Liver (tissue), 9 donors: ENCODE measurements around the gene TBX19. TPM values are rescaled to one million over a fixed set of nuclear protein-coding genes. Genes with fewer than 3 reads are reported as not detected.

Source experiments
- DNase-seq: peaks from one replicate; pipeline ENCODE4 v3.0.0-alpha.2; 2017; ENCODE audit warnings: low spot score
- H3K27ac ChIP-seq, 2 donors: one replicate each; pipeline ENCODE4 v1.7.0; 2013; ENCODE audit warnings: inconsistent platforms in 2 of 2, low read length in 2 of 2, control low read depth in 1 of 2, low read depth in 1 of 2, mild to moderate bottlenecking in 1 of 2
- H3K27me3 ChIP-seq, 4 donors: one replicate each; pipeline versions ENCODE4 v1.6.1 to v1.7.0; 2013; ENCODE audit warnings: low read length in 3 of 4, inconsistent platforms in 1 of 4, mild to moderate bottlenecking in 1 of 4, moderate library complexity in 1 of 4; ENCODE audit not compliant: control insufficient read depth in 4 of 4, insufficient read depth in 4 of 4
- H3K36me3 ChIP-seq, 4 donors: one replicate each; pipeline versions ENCODE4 v1.6.1 to v1.7.0; 2013; ENCODE audit warnings: low read length in 3 of 4, mild to moderate bottlenecking in 3 of 4, low read depth in 1 of 4, moderate library complexity in 1 of 4; ENCODE audit not compliant: control insufficient read depth in 4 of 4, insufficient read depth in 3 of 4
- H3K4me1 ChIP-seq, 4 donors: one replicate each; pipeline versions ENCODE4 v1.6.1 to v1.7.0; 2013; ENCODE audit warnings: low read length in 3 of 4, mild to moderate bottlenecking in 3 of 4, moderate library complexity in 1 of 4; ENCODE audit not compliant: control insufficient read depth in 4 of 4, insufficient read depth in 4 of 4
- H3K4me3 ChIP-seq, 3 donors: one replicate each; pipeline versions ENCODE4 v1.6.1 to v1.7.0; 2013; ENCODE audit warnings: low read length in 3 of 3, control low read depth in 1 of 3, low read depth in 1 of 3, mild to moderate bottlenecking in 1 of 3
- H3K9ac ChIP-seq, 2 donors: one replicate each; pipeline ENCODE4 v1.7.0; 2013; ENCODE audit warnings: low read length in 2 of 2, mild to moderate bottlenecking in 2 of 2, moderate library complexity in 2 of 2, control low read depth in 1 of 2, low read depth in 1 of 2
- H3K9me3 ChIP-seq, 4 donors: one replicate each; pipeline versions ENCODE4 v1.6.1 to v1.7.0; 2013; ENCODE audit warnings: low read length in 3 of 4; ENCODE audit not compliant: control insufficient read depth in 4 of 4
- ATF3 ChIP-seq: IDR thresholded peaks from 2 replicates; pipeline ENCODE4 v1.6.1; 2016; ENCODE audit warnings: antibody characterized with exemption
- CTCF ChIP-seq: fragments of 150-350 bp; IDR thresholded peaks from 2 replicates; pipeline ENCODE4 v1.5.1; 2017; ENCODE audit warnings: improper control_type of control experiment, low read depth, low read length; ENCODE audit not compliant: missing input control
- EGR1 ChIP-seq, 2 donors: IDR thresholded peaks; 2 replicates each; pipeline ENCODE4 v1.6.1; 2016 to 2018; ENCODE audit warnings: antibody characterized with exemption in 2 of 2, low read depth in 2 of 2
- FOXA1 ChIP-seq: IDR thresholded peaks from 2 replicates; pipeline ENCODE4 v1.6.1; 2016; ENCODE audit warnings: antibody characterized with exemption
- FOXA2 ChIP-seq: IDR thresholded peaks from 2 replicates; pipeline ENCODE4 v1.6.1; 2016; ENCODE audit warnings: antibody characterized with exemption
- GABPA ChIP-seq, 2 donors: IDR thresholded peaks in 1 of 2; conservative IDR thresholded peaks in 1 of 2; 2 replicates each; pipeline ENCODE4 v1.6.1; 2016; ENCODE audit warnings: antibody characterized with exemption in 2 of 2, mild to moderate bottlenecking in 1 of 2, moderate library complexity in 1 of 2
- HNF4A ChIP-seq, 2 donors: conservative IDR thresholded peaks; 2 replicates each; pipeline ENCODE4 v1.6.1; 2016; ENCODE audit warnings: antibody characterized with exemption in 2 of 2, mild to moderate bottlenecking in 2 of 2
- HNF4G ChIP-seq: IDR thresholded peaks from 2 replicates; pipeline ENCODE4 v1.6.1; 2016; ENCODE audit warnings: antibody characterized with exemption
- JUND ChIP-seq, 2 donors: IDR thresholded peaks; 2 replicates each; pipeline ENCODE4 v1.6.1; 2016; ENCODE audit warnings: antibody characterized with exemption in 2 of 2
- MAX ChIP-seq: IDR thresholded peaks from 2 replicates; pipeline ENCODE4 v1.6.1; 2016; ENCODE audit warnings: antibody characterized with exemption
- NR2F2 ChIP-seq: IDR thresholded peaks from 2 replicates; pipeline ENCODE4 v1.6.1; 2016; ENCODE audit warnings: antibody characterized with exemption
- RAD21 ChIP-seq, 2 donors: IDR thresholded peaks; 2 replicates each; pipeline ENCODE4 v1.6.1; 2016; ENCODE audit warnings: antibody characterized with exemption in 2 of 2, mild to moderate bottlenecking in 2 of 2
- REST ChIP-seq: IDR thresholded peaks from 2 replicates; pipeline ENCODE4 v1.6.1; 2016; ENCODE audit warnings: antibody characterized with exemption, mild to moderate bottlenecking
- RXRA ChIP-seq, 2 donors: IDR thresholded peaks; 2 replicates each; pipeline ENCODE4 v1.6.1; 2017 to 2018; ENCODE audit warnings: antibody characterized with exemption in 2 of 2, mild to moderate bottlenecking in 1 of 2
- SP1 ChIP-seq: IDR thresholded peaks from 2 replicates; pipeline ENCODE4 v1.6.1; 2018; ENCODE audit warnings: antibody characterized with exemption, mild to moderate bottlenecking
- TAF1 ChIP-seq: conservative IDR thresholded peaks from 2 replicates; pipeline ENCODE4 v1.6.1; 2016; ENCODE audit warnings: antibody characterized with exemption, mild to moderate bottlenecking
- YY1 ChIP-seq: IDR thresholded peaks from 2 replicates; pipeline ENCODE4 v1.6.1; 2016; ENCODE audit warnings: antibody characterized with exemption, mild to moderate bottlenecking
- ZBTB33 ChIP-seq: IDR thresholded peaks from 2 replicates; pipeline ENCODE4 v1.6.1; 2016; ENCODE audit warnings: antibody characterized with exemption
- WGBS: extraction: QIAGEN DNeasy Blood & Tissue Kit; methylation state at CpG from one replicate; pipeline ENCODE4 v1.1.7; 2013; 5-methylcytosine and 5-hydroxymethylcytosine counted together
- polyA plus RNA-seq, 2 donors: library from polyadenylated mRNA; stranded (reverse) in 1 of 2; unstranded in 1 of 2; fragments of 200-250 nt in 1 of 2; fragments of >200 nt in 1 of 2; fragmentation: Nextera tagmentation in 1 of 2; extraction: Ambion mirVana in 1 of 2; gene quantifications; one replicate each; pipeline versions ENCODE4 v1.2.1 to v1.2.3, GENCODE V29; 2013 to 2015
- total RNA-seq, 2 donors: library from RNA; depleted of rRNA; stranded (reverse); fragments of >200 nt; gene quantifications; one replicate each; pipeline ENCODE4 v1.2.3, GENCODE V29; 2014
- donor health status: healthy.
- donor health status: healthy.
- donor health status: healthy.
- donor health status: healthy.
- donor health status: healthy.

TBX19 gene
- total and polyA plus RNA-seq, 4 donors: 0.20 to 0.92 (median 0.37) TPM

- TF ChIP-seq GABPA (IDR thresholded peaks at IDR 0.05 in 1 of 2, conservative IDR thresholded peaks at IDR 0.05 in 1 of 2): no peak
- no peak for TF ChIP-seq HNF4G
Measured at GRCh38 chr1:168319691-168320090, 39.0 kb downstream of the TBX19 start (continued).

GRCh38 chr1:168320149-168320548, 39.5 kb downstream of the TBX19 start:
- H3K27ac ChIP-seq: no peak overlapping the region
- no peaks in the 10 kb centered on the region for H3K36me3 ChIP-seq
- TF ChIP-seq SP1 (peak; percentile 45), HNF4A (conservative IDR thresholded peaks at IDR 0.05) (peak; percentile 79 to 88), GABPA (IDR thresholded peaks at IDR 0.05 in 1 of 2, conservative IDR thresholded peaks at IDR 0.05 in 1 of 2) (no peak), RXRA (IDR thresholded peaks at IDR 0.05) (peak in 1 of 2 donors; percentile 10), HNF4G (peak; percentile 58)
- no peaks in the 10 kb centered on the region for H3K9me3 ChIP-seq
- 27% methylated on average over 1 of the region's 1 CpG for WGBS
- H3K27me3 ChIP-seq: no peaks in the 10 kb centered on the region
- peaks cover 4 to 9% (median 6%) of the 10 kb centered on the region in 4 donors for H3K4me1 ChIP-seq
- no peak overlapping the region for H3K4me3 ChIP-seq
- H3K9ac ChIP-seq: no peak overlapping the region
- DNase-seq: no peak

- Histone ChIP-seq H3K9me3 (no peaks in the 10 kb centered on the region), H3K27me3 (no peaks in the 10 kb centered on the region), H3K4me1 (peaks cover 4 to 9% (median 6%) of the 10 kb centered on the region in 4 donors), H3K27ac (no peak overlapping the region), H3K4me3 (no peak overlapping the region), H3K9ac (no peak overlapping the region), H3K36me3 (no peaks in the 10 kb centered on the region)
- 65% methylated on average over 5 of the region's 5 CpGs for WGBS
- no peak for DNase-seq
- TF ChIP-seq EGR1 (IDR thresholded peaks at IDR 0.05; ENCODE audit: low read depth in 2 of 2) (no peak), JUND (IDR thresholded peaks at IDR 0.05) (peak; percentile 34 to 54)
Measured at GRCh38 chr1:168320800-168321450, 40.2 kb downstream of the TBX19 start.

- TF ChIP-seq YY1: peak; percentile 19
- peak; percentile 75 to 79 for TF ChIP-seq RAD21 (IDR thresholded peaks at IDR 0.05)
- no peak for TF ChIP-seq ATF3
- no peak for TF ChIP-seq JUND (IDR thresholded peaks at IDR 0.05)
- TF ChIP-seq HNF4A (conservative IDR thresholded peaks at IDR 0.05): no peak
- peak; percentile 55 for TF ChIP-seq CTCF
- no peak for TF ChIP-seq RXRA (IDR thresholded peaks at IDR 0.05)
- TF ChIP-seq TAF1: no peak
- TF ChIP-seq MAX: no peak
- TF ChIP-seq REST: no peak
- no peak for TF ChIP-seq NR2F2
- no peak for TF ChIP-seq GABPA (IDR thresholded peaks at IDR 0.05 in 1 of 2, conservative IDR thresholded peaks at IDR 0.05 in 1 of 2)
- TF ChIP-seq FOXA2: peak; percentile 20
- no peak for TF ChIP-seq ZBTB33
- TF ChIP-seq EGR1 (IDR thresholded peaks at IDR 0.05; ENCODE audit: low read depth in 2 of 2): no peak
- no peak for TF ChIP-seq HNF4G
- no peak for TF ChIP-seq SP1
- TF ChIP-seq FOXA1: no peak
- Histone ChIP-seq H3K9me3 (no peaks in the 10 kb centered on the region), H3K27ac (no peak overlapping the region), H3K4me3 (no peak overlapping the region), H3K36me3 (no peaks in the 10 kb centered on the region), H3K4me1 (peaks cover 4 to 9% (median 6%) of the 10 kb centered on the region in 4 donors), H3K9ac (no peak overlapping the region), H3K27me3 (no peaks in the 10 kb centered on the region)
- DNase-seq: no peak
- 18% methylated on average over 1 of the region's 1 CpG for WGBS
Measured at GRCh38 chr1:168321945-168322344, 41.3 kb downstream of the TBX19 start.
